SK-N-SH (cell line): ENCODE data around the gene MTFP1. TPM values are rescaled to one million over a fixed set of nuclear protein-coding genes. Genes with fewer than 3 reads are reported as not detected.

Experiments
- CTCF ChIA-PET: fragments of 300-600, 350-600 bp; formaldehyde crosslinking; extraction: SDS; loops from one replicate; lab custom pipeline; 2021; lab: Yijun Ruan, JAX
- POLR2A ChIA-PET: fragments of 350-600 bp; sonication (Branson Sonifier 250); formaldehyde crosslinking; extraction: SDS; loops from one replicate; lab custom pipeline; 2020; ENCODE audit warnings: antibody characterized with exemption, inconsistent platforms; lab: Yijun Ruan, JAX
- DNase-seq: peaks from one replicate; pipeline ENCODE4 v3.0.0; 2012
- H2AFZ ChIP-seq: fragments of 200-600 bp; sonication (generic); 2 replicates; pipeline ENCODE4 v1.8.1; 2016; ENCODE audit warnings: antibody characterized with exemption, mild to moderate bottlenecking, low read depth
- H3F3A ChIP-seq: fragments of 200-600 bp; sonication (generic); replicated peaks from 2 replicates; pipeline ENCODE3; 2016; ENCODE audit warnings: antibody characterized with exemption, mild to moderate bottlenecking; ENCODE audit not compliant: insufficient read depth
- H3K27ac ChIP-seq, 2 experiments: fragments of 200-500 bp in 1 of 2; fragments of 200-600 bp in 1 of 2; sonication (Bioruptor generic) in 1 of 2; sonication (generic), shearing (Covaris generic) in 1 of 2; 2 replicates each; pipeline versions ENCODE4 v1.5.1 to v1.6.1; 2014 to 2016; ENCODE audit warnings: low read depth in 2 of 2, inconsistent platforms in 1 of 2, low read length in 1 of 2, mild to moderate bottlenecking in 1 of 2, mixed read lengths in 1 of 2
- H3K27me3 ChIP-seq: fragments of 200-600 bp; sonication (generic), shearing (Covaris generic); 2 replicates; pipeline ENCODE4 v1.6.1; 2016; ENCODE audit warnings: mixed run types; ENCODE audit not compliant: insufficient read depth
- H3K36me3 ChIP-seq, 2 experiments: fragments of 200-500 bp in 1 of 2; fragments of 200-600 bp in 1 of 2; sonication (Bioruptor generic) in 1 of 2; sonication (generic) in 1 of 2; replicated peaks in 1 of 2; 2 replicates each; pipeline versions ENCODE3 to v1.5.1; 2014 to 2016; ENCODE audit warnings: low read length in 1 of 2, mild to moderate bottlenecking in 1 of 2; ENCODE audit not compliant: insufficient read depth in 2 of 2, control insufficient read depth in 1 of 2
- H3K4me1 ChIP-seq, 2 experiments: fragments of 200-500 bp in 1 of 2; fragments of 200-600 bp in 1 of 2; sonication (Bioruptor generic) in 1 of 2; sonication (generic), shearing (Covaris generic) in 1 of 2; 2 replicates each; pipeline versions ENCODE4 v1.5.1 to v1.6.1; 2014 to 2016; ENCODE audit warnings: low read depth in 1 of 2, low read length in 1 of 2, mixed run types in 1 of 2; ENCODE audit not compliant: insufficient read depth in 2 of 2, control insufficient read depth in 1 of 2
- H3K4me2 ChIP-seq: fragments of 200-600 bp; sonication (generic), shearing (Covaris generic); 2 replicates; pipeline ENCODE4 v1.6.1; 2017; ENCODE audit warnings: mixed run types
- H3K4me3 ChIP-seq, 2 experiments: fragments of 200-500 bp in 1 of 2; fragments of 200-600 bp in 1 of 2; sonication (Bioruptor generic) in 1 of 2; sonication (generic), shearing (Covaris generic) in 1 of 2; 2 replicates each; pipeline versions ENCODE4 v1.5.1 to v1.8.1; 2014 to 2016; ENCODE audit warnings: low read depth in 2 of 2, inconsistent platforms in 1 of 2, low read length in 1 of 2, mild to moderate bottlenecking in 1 of 2, mixed read lengths in 1 of 2, moderate library complexity in 1 of 2
- H3K79me2 ChIP-seq: fragments of 200-600 bp; sonication (generic); 2 replicates; pipeline ENCODE4 v1.8.1; 2017; ENCODE audit warnings: mild to moderate bottlenecking; ENCODE audit not compliant: insufficient read depth
- H3K9ac ChIP-seq: fragments of 200-600 bp; sonication (generic); 2 replicates; pipeline ENCODE4 v1.6.1; 2017; ENCODE audit warnings: mixed run types
- H3K9me2 ChIP-seq: fragments of 200-600 bp; sonication (generic); 2 replicates; pipeline ENCODE4 v1.6.1; 2017; ENCODE audit warnings: mixed run types
- H3K9me3 ChIP-seq: fragments of 200-600 bp; sonication (generic); 2 replicates; pipeline ENCODE4 v1.6.1; 2017; ENCODE audit warnings: mixed run types, mild to moderate bottlenecking, moderate library complexity
- H4K20me1 ChIP-seq: fragments of 200-600 bp; sonication (generic); 2 replicates; pipeline ENCODE4 v1.6.1; 2017; ENCODE audit warnings: mild to moderate bottlenecking, mixed run types; ENCODE audit not compliant: insufficient read depth
- CTCF ChIP-seq: fragments of 200-600 bp; sonication (generic); IDR thresholded peaks from 2 replicates; pipeline ENCODE4 v1.6.1; 2017; ENCODE audit warnings: antibody characterized with exemption, mild to moderate bottlenecking, moderate library complexity
- ELF1 ChIP-seq: IDR thresholded peaks from 2 replicates; pipeline ENCODE4 v1.4.0; 2012
- EP300 ChIP-seq, 2 experiments: IDR thresholded peaks; 2 replicates each; pipeline versions ENCODE4 v1.4.0 to v1.6.1; 2012; ENCODE audit warnings: borderline replicate concordance in 1 of 2, low read depth in 1 of 2, low read length in 1 of 2
- FOSL2 ChIP-seq: IDR thresholded peaks from 2 replicates; pipeline ENCODE4 v1.4.0; 2012; ENCODE audit warnings: low read depth, mild to moderate bottlenecking, moderate library complexity, borderline replicate concordance
- FOXM1 ChIP-seq: IDR thresholded peaks from 2 replicates; pipeline ENCODE4 v1.4.0; 2012; ENCODE audit warnings: low read depth, mild to moderate bottlenecking
- GABPA ChIP-seq: IDR thresholded peaks from 2 replicates; pipeline ENCODE4 v1.4.0; 2012; ENCODE audit warnings: low read depth, mild to moderate bottlenecking
- IRF3 ChIP-seq: fragments of 150-350 bp; IDR thresholded peaks from 2 replicates; pipeline ENCODE4 v1.6.1; 2016; ENCODE audit warnings: mild to moderate bottlenecking, low read depth, low read length
- MXI1 ChIP-seq: IDR thresholded peaks from 2 replicates; pipeline ENCODE4 v1.6.1; 2012; ENCODE audit warnings: mild to moderate bottlenecking, low read depth, low read length, improper control_type of control experiment
- RAD21 ChIP-seq: IDR thresholded peaks from 2 replicates; pipeline ENCODE4 v1.6.1; 2012; ENCODE audit warnings: mild to moderate bottlenecking, low read length
- RCOR1 ChIP-seq: fragments of 150-350 bp; IDR thresholded peaks from 2 replicates; pipeline ENCODE4 v1.6.1; 2017; ENCODE audit warnings: antibody characterized with exemption, low read length
- RFX5 ChIP-seq: IDR thresholded peaks from 2 replicates; pipeline ENCODE4 v1.6.1; 2012; ENCODE audit warnings: mild to moderate bottlenecking, improper control_type of control experiment, low read length
- RXRA ChIP-seq: IDR thresholded peaks from 2 replicates; pipeline ENCODE4 v1.4.0; 2012; ENCODE audit warnings: low read depth, mild to moderate bottlenecking, borderline replicate concordance
- TAF1 ChIP-seq: IDR thresholded peaks from 2 replicates; pipeline ENCODE4 v1.6.1; 2012; ENCODE audit warnings: low read depth, mild to moderate bottlenecking, low read length, moderate library complexity, borderline replicate concordance
- TCF12 ChIP-seq: IDR thresholded peaks from 2 replicates; pipeline ENCODE4 v1.4.0; 2012
- TEAD4 ChIP-seq: IDR thresholded peaks from 2 replicates; pipeline ENCODE4 v1.4.0; 2012; ENCODE audit warnings: mild to moderate bottlenecking, borderline replicate concordance; ENCODE audit not compliant: insufficient read depth
- USF1 ChIP-seq: IDR thresholded peaks from 2 replicates; pipeline ENCODE4 v1.4.0; 2012; ENCODE audit warnings: low read depth, borderline replicate concordance
- YY1 ChIP-seq: IDR thresholded peaks from 2 replicates; pipeline ENCODE4 v1.4.0; 2012; ENCODE audit warnings: low read depth, mild to moderate bottlenecking
- WGBS: methylation state at CpG from one replicate; pipeline ENCODE4 v1.1.6; 2017; ENCODE audit warnings: low lambda C conversion rate; 5-methylcytosine and 5-hydroxymethylcytosine counted together
- polyA plus RNA-seq, 3 experiments: library from polyadenylated mRNA; depleted of rRNA; stranded (reverse); fragments of >200 nt; gene quantifications; 2 replicates each; pipeline ENCODE4 v1.2.3, GENCODE V29; 2012
- TF ChIP-seq, protein P1 (sequence below): fragments of 150-350 bp; IDR thresholded peaks from 2 replicates; pipeline ENCODE4 v1.6.1; 2017; ENCODE audit warnings: antibody characterized with exemption, low read length, low read depth, borderline replicate concordance

Gene MTFP1
- polyA plus RNA-seq, 1 of the 3 experiments (the other 2 are of a cell fraction): 18.9 TPM

GRCh38 chr22:30469165-30469564 lies 43.6 kb downstream of the MTFP1 start:
- Histone ChIP-seq H3K27me3 (peaks cover 21% of the 10 kb centered on the region; the same call in 1 of the 2 replicates), H3K9me2 (no peaks in the 10 kb centered on the region), H3K4me1 (no peaks in the 10 kb centered on the region), H3F3A (no peaks in the 10 kb centered on the region), H2AFZ (no peak overlapping the region), H3K36me3 (no peaks in the 10 kb centered on the region), H4K20me1 (no peaks in the 10 kb centered on the region), H3K9me3 (no peaks in the 10 kb centered on the region), H3K9ac (no peak overlapping the region), H3K4me2 (no peak overlapping the region), H3K79me2 (no peaks in the 10 kb centered on the region), H3K27ac (no peak overlapping the region), H3K4me3 (no peak overlapping the region)
- WGBS: 33% methylated on average over 2 of the region's 2 CpGs
- DNase-seq: no peak
- ChIA-PET CTCF (interaction anchor here (1.2 kb wide), 1 partner anchor 17 kb away, joined by 3 read pairs; no protein-coding TSS in a partner anchor), POLR2A (no interaction called here)
- TF ChIP-seq MXI1 (no peak), FOXM1 (no peak), TAF1 (no peak), TCF12 (no peak), USF1 (no peak), YY1 (no peak), TEAD4 (no peak), RFX5 (no peak), RAD21 (no peak), RCOR1 (no peak), CTCF (no peak), EP300 (IDR thresholded peaks at IDR 0.05; ENCODE audit: borderline replicate concordance in 1 of 2, low read depth in 1 of 2, low read length in 1 of 2) (no peak), ELF1 (no peak), RXRA (no peak), IRF3 (no peak), GABPA (no peak), FOSL2 (no peak)
- TF ChIP-seq, protein P1, sequence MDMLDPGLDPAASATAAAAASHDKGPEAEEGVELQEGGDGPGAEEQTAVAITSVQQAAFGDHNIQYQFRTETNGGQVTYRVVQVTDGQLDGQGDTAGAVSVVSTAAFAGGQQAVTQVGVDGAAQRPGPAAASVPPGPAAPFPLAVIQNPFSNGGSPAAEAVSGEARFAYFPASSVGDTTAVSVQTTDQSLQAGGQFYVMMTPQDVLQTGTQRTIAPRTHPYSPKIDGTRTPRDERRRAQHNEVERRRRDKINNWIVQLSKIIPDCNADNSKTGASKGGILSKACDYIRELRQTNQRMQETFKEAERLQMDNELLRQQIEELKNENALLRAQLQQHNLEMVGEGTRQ: no peak
